K562 (cell line): Measurements from ENCODE around the gene IL5. TPM values are rescaled to one million over a fixed set of nuclear protein-coding genes. Genes with fewer than 3 reads are reported as not detected.

Experiments used
- ATAC-seq: fragments of 200-7000 bp; cut with Tn5 transposase; 3 replicates; pipeline ENCODE4 v1.9.1; 2020; ENCODE audit warnings: moderate library complexity
- BruUV-seq: library from RNA; stranded (reverse); fragments of 400-500 nt; replicated peaks from 2 replicates; lab custom pipeline; 2021; lab: Mats Ljungman, UMichigan
- CTCF ChIA-PET: fragments of 300-600 bp; formaldehyde crosslinking; extraction: SDS; loops from one replicate; lab custom pipeline; 2021; ENCODE audit warnings: low intra/inter-chr PET ratio; lab: Yijun Ruan, JAX
- POLR2A ChIA-PET: fragments of 300-600, 350-650 bp; sonication (Branson Sonifier 250); formaldehyde crosslinking; extraction: SDS; loops from one replicate; lab custom pipeline; 2021; ENCODE audit warnings: antibody characterized with exemption, inconsistent platforms; lab: Yijun Ruan, JAX
- DNase-seq, 4 experiments: peaks; one replicate each; pipeline versions ENCODE4 v3.0.0 to v3.0.0-alpha.2; 2011 to 2018; ENCODE audit warnings: low spot score in 3 of 4, mixed read lengths in 3 of 4; ENCODE audit errors: extremely low read depth in 1 of 4
- FAIRE-seq: peaks from 2 replicates; lab custom pipeline; 2011; peaks lifted over from hg19 to GRCh38; lab: Jason Lieb, UNC
- H2AFZ ChIP-seq: 2 replicates; pipeline ENCODE4 v1.6.0; 2011; ENCODE audit warnings: low read depth, low read length, control low read depth, inconsistent platforms
- H3K27ac ChIP-seq: fragments of 200-600 bp; 3 replicates; pipeline ENCODE4 v1.8.0; 2011; ENCODE audit warnings: low read depth, mild to moderate bottlenecking, control low read depth, inconsistent platforms, low read length, moderate library complexity, mixed read lengths; ENCODE audit errors: extremely low read depth
- H3K27me3 ChIP-seq, 2 experiments: fragments of 300-600 bp in 1 of 2; 2 replicates in 1 of 2; 3 replicates in 1 of 2; pipeline versions ENCODE4 v1.6.0 to v1.8.0; 2011; ENCODE audit warnings: inconsistent platforms in 2 of 2, low read length in 2 of 2, mild to moderate bottlenecking in 1 of 2, mixed read lengths in 1 of 2, moderate library complexity in 1 of 2; ENCODE audit not compliant: control insufficient read depth in 2 of 2, insufficient read depth in 2 of 2
- H3K36me3 ChIP-seq: fragments of 300-600 bp; 3 replicates; pipeline ENCODE4 v1.8.0; 2011; ENCODE audit warnings: mild to moderate bottlenecking, low read length, inconsistent platforms; ENCODE audit not compliant: control insufficient read depth, insufficient read depth
- H3K4me1 ChIP-seq, 2 experiments: fragments of 200-600 bp in 1 of 2; replicated peaks in 1 of 2; 2 replicates in 1 of 2; 3 replicates in 1 of 2; pipeline versions ENCODE4 v1.5.1 to v1.8.0; 2011; ENCODE audit warnings: inconsistent platforms in 2 of 2, low read length in 2 of 2, mild to moderate bottlenecking in 1 of 2, mixed read lengths in 1 of 2, moderate library complexity in 1 of 2; ENCODE audit not compliant: control insufficient read depth in 2 of 2, insufficient read depth in 2 of 2
- H3K4me2 ChIP-seq: 2 replicates; pipeline ENCODE4 v1.6.1; 2011; ENCODE audit warnings: low read length, control low read depth, inconsistent platforms, mixed read lengths; ENCODE audit not compliant: insufficient read depth
- H3K4me3 ChIP-seq: fragments of 200-600 bp; sonication (generic), shearing (Covaris generic); 2 replicates; pipeline ENCODE4 v1.5.1; 2016; ENCODE audit warnings: control low read depth, inconsistent platforms
- H3K79me2 ChIP-seq: fragments of 200-600 bp; 3 replicates; pipeline ENCODE4 v1.8.0; 2011; ENCODE audit warnings: low read length, inconsistent platforms; ENCODE audit not compliant: control insufficient read depth, insufficient read depth
- H3K9ac ChIP-seq, 2 experiments: 2 replicates each; pipeline versions ENCODE4 v1.6.0 to v1.6.1; 2011; ENCODE audit warnings: low read depth in 2 of 2, low read length in 2 of 2, control low read depth in 1 of 2, inconsistent platforms in 1 of 2, mild to moderate bottlenecking in 1 of 2, mixed read lengths in 1 of 2; ENCODE audit not compliant: insufficient read depth in 1 of 2
- H3K9me1 ChIP-seq: one replicate; pipeline ENCODE4 v1.6.0; 2011; ENCODE audit warnings: inconsistent platforms, mild to moderate bottlenecking, low read length, moderate library complexity; ENCODE audit not compliant: control insufficient read depth, insufficient read depth
- H3K9me3 ChIP-seq: replicated peaks from 2 replicates; pipeline ENCODE4 v1.5.1; 2011; ENCODE audit warnings: low read depth, low read length, inconsistent platforms; ENCODE audit not compliant: control insufficient read depth, insufficient read depth
- H4K20me1 ChIP-seq: replicated peaks from 2 replicates; pipeline ENCODE4 v1.6.1; 2011; ENCODE audit warnings: low read length, inconsistent platforms, mixed read lengths; ENCODE audit not compliant: control insufficient read depth, insufficient read depth
- CBFA2T3 ChIP-seq: fragments of 450-650 bp; IDR thresholded peaks from 2 replicates; pipeline ENCODE4 v1.6.1; 2017
- CREB1 ChIP-seq, 2 experiments: sonication (generic) in 1 of 2; formaldehyde crosslinking in 1 of 2; IDR thresholded peaks; 2 replicates each; pipeline versions ENCODE4 v1.6.1 to v1.8.0; 2012 to 2022; ENCODE audit warnings: inconsistent platforms in 1 of 2, mild to moderate bottlenecking in 1 of 2, missing genetic modification reagents in 1 of 2, moderate library complexity in 1 of 2
- CTBP1 ChIP-seq: fragments of 450-650 bp; IDR thresholded peaks from 2 replicates; pipeline ENCODE4 v1.6.1; 2016; ENCODE audit warnings: borderline replicate concordance
- GATA2 ChIP-seq: sonication (generic); formaldehyde crosslinking; IDR thresholded peaks from 2 replicates; pipeline ENCODE4 v1.4.0; 2020; ENCODE audit warnings: mild to moderate bottlenecking, missing genetic modification reagents
- GATAD2B ChIP-seq: fragments of 450-650 bp; IDR thresholded peaks from 2 replicates; pipeline ENCODE4 v1.6.1; 2017; ENCODE audit warnings: mild to moderate bottlenecking, borderline replicate concordance
- HDGF ChIP-seq: fragments of 450-650 bp; IDR thresholded peaks from 2 replicates; pipeline ENCODE4 v1.6.1; 2016
- JUN ChIP-seq, 2 experiments: sonication (generic) in 1 of 2; formaldehyde crosslinking in 1 of 2; IDR thresholded peaks; 2 replicates each; pipeline versions ENCODE4 v1.6.1 to v1.8.0; 2012 to 2022; ENCODE audit warnings: borderline replicate concordance in 2 of 2, mild to moderate bottlenecking in 2 of 2, improper control_type of control experiment in 1 of 2, low read depth in 1 of 2, low read length in 1 of 2, missing genetic modification reagents in 1 of 2
- MNT ChIP-seq, 2 experiments: fragments of 450-650 bp; conservative IDR thresholded peaks; 2 replicates each; pipeline ENCODE4 v1.6.1; 2017; ENCODE audit warnings: mild to moderate bottlenecking in 2 of 2, moderate library complexity in 2 of 2
- MYBL2 ChIP-seq, 2 experiments: fragments of 450-650 bp in 1 of 2; sonication (generic) in 1 of 2; formaldehyde crosslinking in 1 of 2; IDR thresholded peaks; 2 replicates each; pipeline versions ENCODE4 v1.6.1 to v1.8.1; 2017 to 2022; ENCODE audit warnings: borderline replicate concordance in 1 of 2, inconsistent platforms in 1 of 2, low read depth in 1 of 2, mild to moderate bottlenecking in 1 of 2, missing genetic modification reagents in 1 of 2, moderate library complexity in 1 of 2
- NCOR1 ChIP-seq: fragments of 450-650 bp; IDR thresholded peaks from 2 replicates; pipeline ENCODE4 v1.6.1; 2016; ENCODE audit warnings: mild to moderate bottlenecking, moderate library complexity
- NEUROD1 ChIP-seq: fragments of 150-350 bp; IDR thresholded peaks from 2 replicates; pipeline ENCODE4 v1.6.1; 2014; ENCODE audit warnings: borderline replicate concordance, low read length, low read depth; ENCODE audit not compliant: partially characterized antibody
- POLR2A ChIP-seq: fragments of 450-650 bp; conservative IDR thresholded peaks from 2 replicates; pipeline ENCODE4 v1.6.1; 2016
- POLR2G ChIP-seq: fragments of 200-400 bp; formaldehyde crosslinking; IDR thresholded peaks from 2 replicates; pipeline ENCODE4 v1.6.1; 2017; ENCODE audit warnings: low read depth, mild to moderate bottlenecking, antibody characterized with exemption, low read length, moderate library complexity
- SIN3A ChIP-seq, 2 experiments: fragments of 150-350 bp in 1 of 2; IDR thresholded peaks; 2 replicates each; pipeline ENCODE4 v1.6.1; 2011 to 2016; ENCODE audit warnings: borderline replicate concordance in 2 of 2, low read depth in 2 of 2, low read length in 2 of 2, mild to moderate bottlenecking in 2 of 2, moderate library complexity in 2 of 2; ENCODE audit not compliant: control insufficient read depth in 1 of 2
- TAF1 ChIP-seq: IDR thresholded peaks from 2 replicates; pipeline ENCODE4 v1.6.1; 2011; ENCODE audit warnings: mild to moderate bottlenecking, low read length, moderate library complexity; ENCODE audit not compliant: insufficient read depth, control insufficient read depth, severe bottlenecking; ENCODE audit errors: extremely low read depth
- TEAD4 ChIP-seq, 2 experiments: sonication (generic) in 1 of 2; formaldehyde crosslinking in 1 of 2; IDR thresholded peaks; 2 replicates each; pipeline versions ENCODE4 v1.6.1 to v1.8.0; 2012 to 2022; ENCODE audit warnings: borderline replicate concordance in 1 of 2, inconsistent platforms in 1 of 2, low read length in 1 of 2, mild to moderate bottlenecking in 1 of 2, missing genetic modification reagents in 1 of 2
- VEZF1 ChIP-seq: fragments of 200-800 bp; sonication (Bioruptor generic); IDR thresholded peaks from 2 replicates; pipeline ENCODE4 v1.6.1; 2017; ENCODE audit warnings: missing genetic modification characterization, missing compliant biosample characterization
- WGBS: fragments of 100-300 bp; shearing (Covaris generic); methylation state at CpG from one replicate; pipeline ENCODE4 v1.1.6; 2016; ENCODE audit warnings: low coverage, mixed read lengths; ENCODE audit not compliant: insufficient coverage; ENCODE audit errors: missing lambda C conversion rate; 5-methylcytosine and 5-hydroxymethylcytosine counted together
- in situ Hi-C: fragments of 300-500 bp; cut with MboI; formaldehyde crosslinking; loops from 4 replicates; pipeline ENCODE4 v1.15.0; 2018; ENCODE audit warnings: inconsistent platforms, mixed read lengths
- intact Hi-C: fragments of 100-400 bp; cut with micrococcal nuclease; formaldehyde crosslinking; loops from 2 replicates; pipeline ENCODE4 v1.14.2; 2022
- polyA plus RNA-seq, 8 experiments: library from polyadenylated mRNA; depleted of rRNA in 4 of 8; stranded (reverse) in 5 of 8; unstranded in 3 of 8; fragments of >200 nt; fragmentation: Nextera tagmentation in 2 of 8; fragmentation: Illumina TruSeq in 1 of 8; extraction: Ambion mirVana in 2 of 8; extraction: Trizol in 1 of 8; gene quantifications; 2 replicates each; pipeline versions ENCODE4 v1.2.1 to v1.2.3, GENCODE V29; 2011 to 2014; ENCODE audit warnings: inconsistent platforms in 1 of 8, missing spikeins in 1 of 8
- total RNA-seq, 7 experiments: library from RNA; depleted of rRNA in 6 of 7; stranded (reverse); fragments of >200 nt in 6 of 7; fragmentation: Illumina TruSeq in 2 of 7; extraction: Trizol in 2 of 7; gene quantifications; 2 replicates each; pipeline versions ENCODE4 v1.2.1 to v1.2.3, GENCODE V29; 2011 to 2021; ENCODE audit warnings: low replicate concordance in 1 of 7

IL5 gene
- total and polyA plus RNA-seq, 9 of the 15 experiments (the other 6 are each of a cell fraction or from before 2014, with no cell fraction given): 0.44 TPM; not detected in 8

- Histone ChIP-seq H4K20me1 (no peaks in the 10 kb centered on the region), H3K9me1 (no peaks in the 10 kb centered on the region), H3K4me2 (peak overlapping the region; percentile 90), H3K9me3 (no peaks in the 10 kb centered on the region), H3K27ac (peak overlapping the region; percentile 87), H3K79me2 (no peaks in the 10 kb centered on the region), H3K9ac (peak overlapping the region; percentile 70 to 88), H2AFZ (peak overlapping the region; percentile 76), H3K27me3 (no peaks in the 10 kb centered on the region), H3K4me1 (peaks cover 47 to 61% of the 10 kb centered on the region in 2 experiments), H3K36me3 (no peaks in the 10 kb centered on the region), H3K4me3 (peak overlapping the region; percentile 72)
- in situ Hi-C loops (loop anchor here (5.0 to 10.0 kb wide), 3 partner anchors 111 to 428 kb away; no protein-coding TSS in a partner anchor), intact Hi-C loops (loop anchor here (1.0 to 2.0 kb wide), 5 partner anchors 29 to 425 kb away; no protein-coding TSS in a partner anchor)
- ChIA-PET CTCF (interaction anchor here (0.7 kb wide), 2 partner anchors 77 to 107 kb away, joined by 3 read pairs; no protein-coding TSS in a partner anchor), POLR2A (interaction anchor here (0.5 to 2.7 kb wide), 18 partner anchors 9 to 408 kb away, joined by 3 to 17 read pairs (median 4); partner anchors contain the start of gene SLC22A4)
- BruUV-seq: TSS peak; percentile 64
- FAIRE-seq: peak; percentile 81
- peak; percentile 84 for ATAC-seq
- DNase-seq: peak; percentile 90 to 95 (median 94)
- WGBS: 0% methylated on average over 26 of the region's 30 CpGs
- TF ChIP-seq VEZF1: peak; percentile 98
- TF ChIP-seq GATA2 (CRISPR knock-in tag): peak; percentile 62; the same call in 1 of the 2 replicates
- no peak for TF ChIP-seq HDGF
- TF ChIP-seq CBFA2T3: peak; percentile 57
- peak; percentile 80 for TF ChIP-seq NEUROD1
- TF ChIP-seq POLR2G: peak; percentile 88
- peak; percentile 95 for TF ChIP-seq GATAD2B
- peak; percentile 61 for TF ChIP-seq POLR2A
- TF ChIP-seq JUN (IDR thresholded peaks at IDR 0.05; ENCODE audit: borderline replicate concordance, low read depth, low read length): 0 out of 2 replicates have a peak, but pooled peaks have one; percentile 21
- TF ChIP-seq JUN (CRISPR knock-in tag; IDR thresholded peaks at IDR 0.05; ENCODE audit: borderline replicate concordance): no peak
- peak; percentile 21; the same call in 1 of the 2 replicates for TF ChIP-seq CREB1 (IDR thresholded peaks at IDR 0.05)
- no peak for TF ChIP-seq CREB1 (CRISPR knock-in tag; IDR thresholded peaks at IDR 0.05)
- 0 out of 4 replicates have a peak, but pooled peaks of 1 of the 2 experiments have one; percentile 49 for TF ChIP-seq SIN3A (IDR thresholded peaks at IDR 0.05; ENCODE audit: borderline replicate concordance in 2 of 2, control insufficient read depth in 1 of 2, low read depth in 2 of 2, low read length in 2 of 2)
- peak; percentile 68 for TF ChIP-seq CTBP1
- TF ChIP-seq NCOR1: peak; percentile 79
- peak; percentile 50 to 85; a peak in 2 of 4 replicates for TF ChIP-seq MNT (conservative IDR thresholded peaks at IDR 0.05)
- 0 out of 2 replicates have a peak, but pooled peaks have one; percentile 4 for TF ChIP-seq TEAD4 (IDR thresholded peaks at IDR 0.05; ENCODE audit: low read length)
- TF ChIP-seq TEAD4 (CRISPR knock-in tag; IDR thresholded peaks at IDR 0.05; ENCODE audit: borderline replicate concordance): no peak
- TF ChIP-seq MYBL2 (IDR thresholded peaks at IDR 0.05; ENCODE audit: low read depth): no peak
- TF ChIP-seq MYBL2 (CRISPR knock-in tag; IDR thresholded peaks at IDR 0.05; ENCODE audit: borderline replicate concordance): no peak
- peak; percentile 74 for TF ChIP-seq TAF1
Measured at GRCh38 chr5:132495667-132496190, 47.6 kb downstream of the IL5 start.
